Breast epithelium (tissue), 3 donors: Measurements from ENCODE around the gene RAMACL.

Experiments
- CTCF ChIP-seq, 3 donors: fragments of 450-650 bp; IDR thresholded peaks; one replicate each; pipeline ENCODE4 v1.5.1; 2016 to 2017; ENCODE audit warnings: antibody characterized with exemption in 3 of 3, mild to moderate bottlenecking in 3 of 3, moderate library complexity in 3 of 3
- POLR2A ChIP-seq: fragments of 450-650 bp; IDR thresholded peaks from one replicate; pipeline ENCODE4 v1.6.1; 2016; ENCODE audit warnings: antibody characterized with exemption, mild to moderate bottlenecking, moderate library complexity

GRCh38 chr6:166573511-166574216 lies 12.8 kb downstream of the RAMACL start:
- TF ChIP-seq CTCF (IDR thresholded peaks at IDR 0.05): no peak
- TF ChIP-seq POLR2A: no peak
